ENCODE data around the gene WDR3.
"Not testable (repeated sequence)": the region's sequence is repeated elsewhere in the genome, so short reads cannot be mapped to it uniquely, and the experiment has no call there.

WDR3 gene

GRCh38 chr1:117929343-117930172 is at the start of gene WDR3, which contains the start of gene GDAP2:
TSS of gene WDR3 (plus strand) at chr1:117929739. CDS start at chr1:117933320, 3,581 bp downstream.
TSS of gene GDAP2 (minus strand) at chr1:117929621. CDS start at chr1:117920357, 9,264 bp downstream.
- DNase-seq, result peak; percentile 99

- DNase-seq, result no peak
These were observed 45.9 kb upstream of the WDR3 start for GRCh38 chr1:117883616-117884015.

DNA sequence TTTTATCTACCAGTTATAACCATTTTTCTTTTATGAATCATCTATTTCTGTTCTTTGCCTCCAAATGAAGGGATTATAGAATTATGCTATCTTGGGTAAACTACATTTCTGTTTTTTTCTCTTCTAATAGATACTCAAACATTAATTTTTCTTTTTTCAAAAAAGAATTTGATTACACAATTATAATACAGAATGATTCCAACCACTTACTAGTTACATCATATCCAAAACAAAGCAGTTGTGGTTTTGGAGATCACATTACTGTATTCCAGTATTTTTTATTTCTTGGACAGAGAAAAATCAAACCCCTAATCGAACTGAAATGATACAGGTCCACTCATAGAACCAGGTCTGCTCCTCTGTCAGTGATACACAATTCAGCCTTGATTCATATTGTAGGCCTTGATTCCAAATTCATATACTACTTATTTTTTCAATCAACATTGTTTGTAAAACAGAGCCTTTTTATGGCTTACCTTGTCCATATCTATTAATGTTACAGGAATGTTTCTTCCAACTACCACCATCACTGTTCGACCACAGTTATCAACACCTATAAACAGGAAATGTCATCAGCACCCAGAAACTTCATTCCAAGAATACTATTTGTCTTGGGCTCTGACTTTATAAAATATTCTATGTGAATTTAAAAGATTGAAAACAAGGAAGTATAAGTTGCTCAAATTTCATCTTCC is 43.3 kb upstream of the WDR3 start:
- no peak for DNase-seq

GRCh38 chr1:117890452-117890851 is 39.1 kb upstream of the WDR3 start:
- DNase-seq, result no peak

- no peak for DNase-seq
These were observed 37.0 kb upstream of the WDR3 start for GRCh38 chr1:117892512-117892911.

- no peak for DNase-seq
These were observed 35.5 kb upstream of the WDR3 start for GRCh38 chr1:117894078-117894477.

DNA sequence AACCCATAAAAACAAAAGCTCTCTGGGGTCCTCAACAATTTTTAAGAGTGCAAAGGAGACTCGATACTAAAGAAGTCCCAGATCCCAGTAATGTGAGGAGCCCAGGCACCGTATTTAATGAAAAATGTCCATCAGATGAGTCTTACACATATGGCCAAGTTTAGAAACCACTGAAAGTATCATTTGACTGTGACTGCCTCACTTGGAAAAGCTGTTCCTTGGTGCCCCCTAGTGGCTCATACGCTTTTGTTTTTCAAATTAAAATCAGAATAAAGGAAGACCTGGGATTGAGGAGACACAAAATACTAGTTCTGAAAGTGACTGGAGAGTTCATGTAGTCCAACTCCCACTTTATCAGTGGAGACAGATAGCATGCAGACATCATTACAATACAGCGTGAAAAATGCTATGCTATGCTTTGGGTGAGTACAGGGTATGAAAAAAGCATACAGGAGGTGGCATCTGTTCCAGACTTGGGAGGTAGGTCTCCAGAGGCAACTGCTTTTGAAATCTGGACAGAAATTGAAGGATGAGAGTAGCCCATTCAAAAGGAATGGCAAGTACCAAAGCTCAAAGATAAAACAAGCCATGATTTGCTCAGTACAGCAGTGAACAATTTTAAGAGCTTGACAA is 33.9 kb upstream of the WDR3 start:
- DNase-seq, result peak; percentile 74

DNA sequence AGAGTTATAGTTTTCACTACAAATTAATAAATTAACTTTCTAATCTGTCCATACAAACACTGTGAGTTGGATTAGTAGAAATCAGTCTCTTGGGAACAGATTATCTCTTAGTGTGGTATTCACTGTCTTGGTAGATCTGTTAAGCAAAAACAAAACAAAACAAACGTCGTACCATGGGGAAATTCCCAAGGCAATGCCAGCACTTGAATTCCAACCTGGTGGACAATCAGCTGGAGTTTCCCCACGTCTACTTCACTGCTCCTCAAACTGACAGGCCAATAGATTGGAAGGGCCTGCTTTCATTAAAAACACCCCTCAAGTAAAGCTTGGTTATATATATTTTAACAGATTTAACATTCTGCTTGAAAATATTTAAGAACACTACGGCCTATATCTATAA is 32.0 kb upstream of the WDR3 start:
- no peak for DNase-seq

DNA sequence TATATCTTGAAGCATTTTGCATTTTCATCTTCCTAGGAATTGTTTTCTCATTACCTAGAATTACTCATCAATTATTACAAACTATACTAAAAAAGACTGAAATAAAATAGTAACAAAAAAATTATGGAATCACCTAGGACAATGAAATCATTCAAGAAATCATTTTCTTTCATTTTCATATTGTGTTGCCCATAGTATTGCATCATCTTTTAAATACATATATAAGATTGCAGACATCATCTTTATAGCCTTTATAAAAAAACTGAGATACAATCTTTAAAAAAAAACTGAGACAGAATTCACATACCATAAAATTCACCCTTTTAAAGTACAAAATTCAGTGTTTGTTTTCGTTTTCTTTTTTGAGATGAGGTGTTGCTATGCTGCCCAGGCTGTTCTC is 29.7 kb upstream of the WDR3 start:
- no peak for DNase-seq

- no peak for DNase-seq
These were observed 26.6 kb upstream of the WDR3 start for GRCh38 chr1:117902944-117903343.

DNA sequence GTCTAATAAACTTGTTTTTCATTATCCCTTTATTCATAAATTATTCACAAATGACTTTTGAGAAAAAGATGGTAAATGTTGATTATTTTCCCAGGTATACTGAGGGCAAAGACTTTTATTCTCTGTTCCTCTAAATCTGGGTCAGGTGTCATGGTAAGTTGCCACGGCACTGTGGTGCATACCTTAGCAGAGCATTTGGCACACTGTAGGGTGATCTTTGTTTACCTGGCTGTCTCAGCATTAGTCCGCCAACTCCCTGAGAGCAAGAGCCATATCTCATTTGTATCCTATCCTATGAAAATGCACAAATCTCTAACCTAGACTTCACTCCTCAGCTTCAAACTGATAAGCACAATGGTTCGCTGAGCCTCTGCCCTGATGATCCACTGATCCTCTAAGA is 25.1 kb upstream of the WDR3 start:
- no peak for DNase-seq

- DNase-seq, result no peak
These were observed 24.5 kb upstream of the WDR3 start for GRCh38 chr1:117905019-117905418.

- DNase-seq, result no peak
These were observed 18.5 kb upstream of the WDR3 start for GRCh38 chr1:117911051-117911450.

GRCh38 chr1:117919376-117919775 is 10.2 kb upstream of the WDR3 start:
- DNase-seq, result no peak

- no peak for DNase-seq
These were observed 7.5 kb upstream of the WDR3 start for GRCh38 chr1:117921991-117922390.

- not testable (repeated sequence) for DNase-seq
These were observed 6.8 kb upstream of the WDR3 start for GRCh38 chr1:117922717-117923116.

GRCh38 chr1:117925981-117926380 is 3.6 kb upstream of the WDR3 start:
- no peak for DNase-seq

DNA sequence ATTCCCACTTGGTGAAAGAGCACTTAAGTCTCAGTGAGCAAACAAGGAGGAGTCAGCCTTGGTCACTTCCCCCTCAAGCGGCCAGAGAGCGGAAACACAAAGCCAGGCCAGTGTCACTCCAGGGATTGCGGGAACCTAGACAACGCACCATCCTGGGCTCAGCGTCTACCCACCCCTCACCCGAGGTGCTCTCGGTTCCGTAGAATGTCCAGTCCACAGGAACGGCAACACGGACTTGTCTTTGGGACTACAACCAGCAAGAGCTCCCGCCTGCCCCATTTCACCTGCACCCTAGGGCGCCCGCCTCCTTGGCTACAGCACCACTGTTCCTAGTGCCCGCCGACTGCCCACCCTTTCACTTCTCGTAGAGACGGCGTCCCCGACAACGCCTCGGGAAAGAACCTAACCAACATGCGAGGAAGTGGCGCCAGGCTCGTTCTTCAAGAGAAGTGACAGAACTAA is 627 bp upstream of the WDR3 start:
- DNase-seq, result peak; percentile 58

DNA sequence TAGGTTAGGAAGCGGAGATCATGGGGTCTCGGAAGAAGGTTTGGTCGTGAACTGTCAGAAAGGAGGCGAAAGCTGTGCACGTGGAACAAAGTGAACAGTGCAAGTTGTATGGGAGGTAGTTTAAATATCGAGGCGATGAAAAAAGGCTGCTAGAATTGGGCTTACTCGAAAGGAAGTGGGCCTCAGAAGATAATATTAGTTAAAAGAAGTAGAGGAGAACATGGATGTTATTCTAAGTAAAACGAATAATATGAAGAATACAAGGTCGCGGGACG is 571 bp downstream of the WDR3 start:
- DNase-seq, result no peak

DNA sequence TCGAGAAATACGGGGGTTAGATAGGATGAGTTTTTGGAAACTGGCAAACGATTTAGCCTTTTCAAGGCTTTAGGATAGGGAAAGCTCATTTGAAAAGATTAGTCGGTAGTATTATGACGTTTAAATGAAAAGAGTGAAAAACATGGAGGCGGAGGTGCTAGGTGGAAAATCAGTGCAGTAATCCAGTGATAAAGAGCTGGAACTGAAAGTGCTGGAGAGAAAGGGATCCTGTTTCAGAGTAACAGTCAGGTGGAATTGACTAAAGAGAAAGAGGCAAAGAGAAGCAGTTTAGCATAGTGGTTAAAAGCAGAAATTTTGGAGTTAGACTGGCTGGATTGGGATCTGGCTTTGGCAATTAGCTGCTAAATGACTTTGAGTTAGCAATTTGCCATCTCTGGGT is 945 bp downstream of the WDR3 start:
- no peak for DNase-seq

DNA sequence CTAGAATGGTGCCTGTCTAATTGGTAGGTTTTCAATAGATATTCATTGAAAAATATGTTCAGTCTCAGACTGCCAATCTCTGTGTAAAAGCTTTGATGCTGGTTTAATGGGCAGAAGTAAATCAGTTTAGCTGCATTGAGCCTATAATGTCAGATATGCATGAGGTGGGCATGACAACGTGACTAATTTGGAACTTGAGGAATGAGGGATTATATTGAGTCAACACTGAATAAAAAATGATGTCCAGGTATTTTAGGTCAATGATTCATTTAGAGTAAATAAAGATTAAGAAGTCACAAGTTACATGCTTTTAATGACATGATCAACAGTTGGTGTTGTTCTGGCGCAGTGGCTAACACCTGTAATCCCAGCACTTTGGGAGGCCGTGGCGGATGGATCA is 3.0 kb downstream of the WDR3 start:
- no peak for DNase-seq

DNA sequence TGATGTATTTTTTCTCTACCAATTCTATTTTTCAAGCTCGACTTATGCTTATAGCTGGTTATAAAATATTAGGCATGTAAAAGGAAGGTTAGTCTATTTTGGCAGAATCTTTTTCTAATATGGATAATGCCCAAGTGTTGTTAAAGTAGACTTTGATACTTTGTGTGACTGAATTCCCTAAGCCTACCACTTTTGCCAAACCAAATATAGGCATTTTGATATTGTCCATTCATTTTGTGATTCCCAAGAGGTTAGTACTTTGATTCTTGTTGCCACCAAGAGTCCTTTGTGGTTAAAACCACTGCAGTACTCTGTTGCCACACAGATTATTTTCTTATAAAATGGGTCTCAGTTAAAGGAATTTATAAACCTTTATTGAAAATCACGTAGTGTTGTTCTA is 4.2 kb downstream of the WDR3 start:
- no peak for DNase-seq

GRCh38 chr1:117942293-117942692 is 12.8 kb downstream of the WDR3 start:
- DNase-seq, result no peak

DNA sequence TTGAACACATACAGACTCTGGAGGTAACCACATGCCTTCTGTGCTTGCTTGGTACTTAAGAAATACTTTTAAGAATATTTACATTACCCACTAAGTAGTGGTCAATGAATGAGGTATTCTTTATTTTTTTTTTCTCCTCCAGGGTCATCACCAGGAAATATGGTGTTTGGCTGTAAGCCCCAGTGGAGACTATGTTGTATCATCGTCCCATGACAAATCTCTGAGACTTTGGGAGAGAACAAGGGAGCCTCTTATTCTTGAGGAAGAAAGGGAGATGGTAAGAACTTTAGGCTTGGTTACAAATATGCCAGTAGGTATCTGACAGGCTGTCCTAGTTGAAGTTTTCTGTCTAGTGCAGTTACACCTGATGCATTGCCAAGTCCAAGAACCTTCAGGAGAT is 22.8 kb downstream of the WDR3 start:
- DNase-seq, result no peak

Data from NCI-H345 (cell line).